ENCODE results near the gene LILRB2. TPM values are rescaled to one million over a fixed set of nuclear protein-coding genes. Genes with fewer than 3 reads are reported as not detected.

LILRB2 gene
- total RNA-seq, 2 donors from 2014 or later: 1.1 to 3.4 TPM

- no peak for DNase-seq (ENCODE audit: low spot score)
- no peaks in the 10 kb centered on the region for H3K9me3 ChIP-seq
- no peak overlapping the region for H3K27ac ChIP-seq
- no peaks in the 10 kb centered on the region for H3K27me3 ChIP-seq
- no peaks in the 10 kb centered on the region for H3K4me1 ChIP-seq
- TF ChIP-seq CTCF (IDR thresholded peaks at IDR 0.05): no peak
- no peaks in the 10 kb centered on the region for H3K36me3 ChIP-seq
- no peak overlapping the region for H3K4me3 ChIP-seq
Measured at GRCh38 chr19:54319892-54320670, 39.2 kb upstream of the LILRB2 start.

- no peak for TF ChIP-seq CTCF (IDR thresholded peaks at IDR 0.05)
- H3K27me3 ChIP-seq: no peaks in the 10 kb centered on the region
- no peak overlapping the region for H3K27ac ChIP-seq
Measured at GRCh38 chr19:54319049-54319448, 38.1 kb upstream of the LILRB2 start.

GRCh38 chr19:54317965-54318240 is 37.0 kb upstream of the LILRB2 start:
- DNase-seq (ENCODE audit: low spot score): no peak
- H3K27ac ChIP-seq: no peak overlapping the region

More at GRCh38 chr19:54319049-54319448, 38.1 kb upstream of the LILRB2 start:
- Histone ChIP-seq H3K9me3 (no peaks in the 10 kb centered on the region), H3K4me3 (no peak overlapping the region), H3K4me1 (no peaks in the 10 kb centered on the region), H3K36me3 (no peaks in the 10 kb centered on the region)
- DNase-seq (ENCODE audit: low spot score): no peak

GRCh38 chr19:54317108-54317964 is 36.4 kb upstream of the LILRB2 start:
- H3K27ac ChIP-seq: no peak overlapping the region
- no peak for DNase-seq (ENCODE audit: low spot score)
- H3K27me3 ChIP-seq: no peaks in the 10 kb centered on the region
- TF ChIP-seq CTCF (IDR thresholded peaks at IDR 0.05): no peak
- no peaks in the 10 kb centered on the region for H3K9me3 ChIP-seq
- no peaks in the 10 kb centered on the region for H3K36me3 ChIP-seq
- H3K4me3 ChIP-seq: no peak overlapping the region
- no peaks in the 10 kb centered on the region for H3K4me1 ChIP-seq

More at GRCh38 chr19:54317965-54318240, 37.0 kb upstream of the LILRB2 start:
- H3K9me3 ChIP-seq: no peaks in the 10 kb centered on the region
- no peaks in the 10 kb centered on the region for H3K4me1 ChIP-seq
- H3K27me3 ChIP-seq: no peaks in the 10 kb centered on the region
- H3K4me3 ChIP-seq: no peak overlapping the region
- TF ChIP-seq CTCF (IDR thresholded peaks at IDR 0.05): no peak
- no peaks in the 10 kb centered on the region for H3K36me3 ChIP-seq

- DNase-seq (ENCODE audit: low spot score): no peak
- TF ChIP-seq CTCF (IDR thresholded peaks at IDR 0.05): no peak
- no peaks in the 10 kb centered on the region for H3K27me3 ChIP-seq
Measured at GRCh38 chr19:54316746-54317107, 35.8 kb upstream of the LILRB2 start.

More at GRCh38 chr19:54316746-54317107, 35.8 kb upstream of the LILRB2 start:
- Histone ChIP-seq H3K4me1 (no peaks in the 10 kb centered on the region), H3K36me3 (no peaks in the 10 kb centered on the region), H3K9me3 (no peaks in the 10 kb centered on the region), H3K4me3 (no peak overlapping the region), H3K27ac (no peak overlapping the region)
